Ishikawa (cell line): Measurements from ENCODE around the gene PDGFB.

ENCODE experiments used
- CEBPB ChIP-seq: IDR thresholded peaks from 2 replicates; pipeline ENCODE4 v1.6.1; 2012
- EP300 ChIP-seq: IDR thresholded peaks from 2 replicates; pipeline ENCODE4 v1.6.1; 2012; ENCODE audit warnings: borderline replicate concordance
- MAX ChIP-seq: IDR thresholded peaks from 2 replicates; pipeline ENCODE4 v1.6.1; 2012
- TCF12 ChIP-seq: IDR thresholded peaks from 2 replicates; pipeline ENCODE4 v1.6.1; 2012; ENCODE audit warnings: low read depth
- YY1 ChIP-seq: IDR thresholded peaks from 2 replicates; pipeline ENCODE4 v1.6.1; 2012; ENCODE audit warnings: low read depth

GRCh38 chr22:39234472-39234787, 10.4 kb downstream of the PDGFB start:
- no peak for TF ChIP-seq TCF12
- no peak for TF ChIP-seq CEBPB
- TF ChIP-seq YY1 = no peak
- no peak for TF ChIP-seq MAX
- TF ChIP-seq EP300 = no peak
